ENCODE measurements around the gene TAF3.

GRCh38 chr10:7802606-7803005, 15.7 kb upstream of the TAF3 start:
- TF ChIP-seq CTCF (IDR thresholded peaks at IDR 0.05) = no peak
- TF ChIP-seq EP300 (IDR thresholded peaks at IDR 0.05) = no peak
- no peak for TF ChIP-seq POLR2A (IDR thresholded peaks at IDR 0.05)
